ENCODE measurements around the gene TXNDC2.

DNA sequence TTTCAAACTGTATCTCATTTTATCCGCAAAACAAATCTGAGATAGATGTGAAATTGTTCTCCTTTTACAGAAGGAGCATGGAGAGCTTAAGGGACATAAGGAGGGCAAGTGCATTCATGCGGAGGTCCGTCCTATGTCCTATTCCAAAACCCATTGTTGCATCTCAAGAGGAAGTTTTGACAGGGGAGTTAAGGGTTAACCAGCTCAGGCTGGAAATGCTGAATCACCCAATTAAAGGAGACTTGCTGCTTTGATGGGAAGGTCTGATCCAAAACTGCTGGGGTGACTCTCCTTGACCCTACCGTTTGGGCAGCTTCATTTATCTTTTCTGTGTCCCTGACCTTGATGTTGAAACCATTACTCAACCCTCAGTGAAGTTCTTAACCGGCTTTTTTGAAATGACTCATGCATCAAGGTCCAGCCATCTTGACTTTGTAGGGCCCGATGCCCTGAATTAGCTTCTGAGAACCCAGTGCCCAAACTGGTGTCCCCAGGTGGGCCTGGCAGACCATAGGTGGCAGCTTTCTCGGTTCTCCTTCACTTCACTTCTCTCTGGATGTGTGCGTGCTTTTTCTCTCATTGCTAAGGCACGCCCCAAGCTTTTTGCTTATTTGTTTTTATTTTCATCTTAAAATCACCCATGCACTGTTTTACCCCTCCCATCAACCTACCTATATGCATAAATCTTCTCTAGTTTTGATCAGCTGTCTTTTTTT lies 15.9 kb upstream of the TXNDC2 start:
- TF ChIP-seq CTCF (IDR thresholded peaks at IDR 0.05 in 2 of 3, conservative IDR thresholded peaks at IDR 0.05 in 1 of 3; ENCODE audit: insufficient read depth in 2 of 3, low read depth in 1 of 3, low read length in 3 of 3) = no peak
- TF ChIP-seq, protein P1, sequence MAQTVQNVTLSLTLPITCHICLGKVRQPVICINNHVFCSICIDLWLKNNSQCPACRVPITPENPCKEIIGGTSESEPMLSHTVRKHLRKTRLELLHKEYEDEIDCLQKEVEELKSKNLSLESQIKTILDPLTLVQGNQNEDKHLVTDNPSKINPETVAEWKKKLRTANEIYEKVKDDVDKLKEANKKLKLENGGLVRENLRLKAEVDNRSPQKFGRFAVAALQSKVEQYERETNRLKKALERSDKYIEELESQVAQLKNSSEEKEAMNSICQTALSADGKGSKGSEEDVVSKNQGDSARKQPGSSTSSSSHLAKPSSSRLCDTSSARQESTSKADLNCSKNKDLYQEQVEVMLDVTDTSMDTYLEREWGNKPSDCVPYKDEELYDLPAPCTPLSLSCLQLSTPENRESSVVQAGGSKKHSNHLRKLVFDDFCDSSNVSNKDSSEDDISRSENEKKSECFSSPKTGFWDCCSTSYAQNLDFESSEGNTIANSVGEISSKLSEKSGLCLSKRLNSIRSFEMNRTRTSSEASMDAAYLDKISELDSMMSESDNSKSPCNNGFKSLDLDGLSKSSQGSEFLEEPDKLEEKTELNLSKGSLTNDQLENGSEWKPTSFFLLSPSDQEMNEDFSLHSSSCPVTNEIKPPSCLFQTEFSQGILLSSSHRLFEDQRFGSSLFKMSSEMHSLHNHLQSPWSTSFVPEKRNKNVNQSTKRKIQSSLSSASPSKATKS (CRISPR knock-in tag; IDR thresholded peaks at IDR 0.05) = no peak
- no peak for TF ChIP-seq ZNF717 (CRISPR knock-in tag; IDR thresholded peaks at IDR 0.05)
- no peak for TF ChIP-seq ZNF766 (CRISPR knock-in tag; conservative IDR thresholded peaks at IDR 0.05)
- TF ChIP-seq RBFOX2 (IDR thresholded peaks at IDR 0.05; ENCODE audit: low read depth, low read length) = peak; percentile 35
- no peak for TF ChIP-seq SREBF1 (IDR thresholded peaks at IDR 0.05; ENCODE audit: borderline replicate concordance, low read depth, low read length)
- TF ChIP-seq NCOA6 (IDR thresholded peaks at IDR 0.05) = no peak
- TF ChIP-seq PYGO2 (tag; IDR thresholded peaks at IDR 0.05) = peak; percentile 64; the same call in 1 of the 2 replicates

Measured in K562 (cell line).